GM18526 (cell line): ENCODE results near the gene KDM6A.

Experiments used
- POLR2A ChIP-seq: IDR thresholded peaks from 3 replicates; pipeline ENCODE4 v1.6.1; 2011; ENCODE audit not compliant: insufficient read length; ENCODE audit errors: extremely low read depth

KDM6A gene

DNA sequence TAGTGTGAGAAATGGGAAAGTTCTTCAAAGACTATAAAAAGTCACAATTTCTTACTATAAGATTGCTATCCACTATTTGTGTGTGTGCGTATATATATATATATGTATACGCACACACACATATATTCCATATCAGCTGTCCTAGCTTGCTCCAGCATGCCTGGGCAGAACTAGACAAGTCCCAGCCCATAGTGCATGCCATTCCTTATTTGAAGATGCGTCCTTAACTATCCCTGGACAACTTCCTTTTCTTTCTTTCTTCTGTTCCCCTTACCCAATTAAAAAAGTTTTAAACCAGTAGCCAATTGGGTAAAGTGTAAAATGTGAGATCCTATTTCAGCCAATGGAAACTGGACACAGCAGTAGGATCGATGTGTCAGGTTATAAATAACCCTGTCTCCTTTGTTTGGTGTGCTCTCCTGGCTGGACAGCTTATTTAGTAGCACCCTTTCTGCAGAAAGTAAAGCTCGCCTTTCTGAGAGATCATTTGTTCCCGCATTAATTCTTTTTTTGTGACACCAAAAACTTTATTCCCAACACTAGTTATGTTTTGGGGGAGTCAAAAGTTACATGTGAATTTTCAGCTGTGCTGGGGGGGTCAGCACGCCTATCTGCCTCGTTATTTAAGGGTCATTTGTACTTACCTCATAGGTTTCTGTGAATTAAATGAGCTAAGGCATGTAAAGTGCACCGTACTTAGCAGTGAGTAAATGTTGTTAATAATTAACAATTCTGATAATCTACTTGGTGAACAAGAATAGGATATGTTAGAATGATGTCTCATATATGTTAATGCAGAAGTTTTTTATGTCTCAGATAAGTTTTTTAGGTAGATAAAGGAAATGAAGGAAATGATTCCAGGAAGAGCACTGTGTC is 40.9 kb downstream of the KDM6A start:
- no peak for TF ChIP-seq POLR2A

DNA sequence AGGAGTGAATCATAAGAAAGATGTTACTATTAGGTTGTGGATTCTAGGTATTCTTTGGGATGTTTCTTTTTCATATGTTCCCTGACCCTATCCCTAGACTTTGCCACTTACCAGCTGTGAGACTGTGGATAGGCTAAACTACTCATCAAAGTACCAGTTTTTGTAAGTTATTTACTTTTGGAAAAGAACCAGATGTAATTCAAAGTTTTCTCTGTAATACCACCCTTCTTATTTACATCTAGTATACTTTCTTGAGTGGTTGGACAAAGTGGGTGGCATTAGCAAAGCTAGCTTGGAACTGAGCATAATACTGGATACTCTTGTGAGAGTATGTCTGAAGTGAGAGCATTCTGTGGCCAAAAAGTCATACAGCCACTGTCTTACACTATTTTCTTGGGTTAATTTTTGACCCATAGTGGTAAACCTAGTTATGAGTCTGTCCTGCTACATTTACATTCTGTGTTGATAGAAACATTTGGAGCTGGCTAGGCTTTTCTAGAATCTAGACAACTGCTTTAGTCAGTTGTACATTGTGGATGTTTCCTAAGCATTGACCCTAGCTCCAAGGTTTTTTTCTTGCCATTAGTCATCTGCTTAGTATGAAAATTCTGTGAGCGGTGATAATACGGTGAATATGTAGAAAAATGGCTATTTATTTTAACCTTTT is 41.7 kb downstream of the KDM6A start:
- no peak for TF ChIP-seq POLR2A

DNA sequence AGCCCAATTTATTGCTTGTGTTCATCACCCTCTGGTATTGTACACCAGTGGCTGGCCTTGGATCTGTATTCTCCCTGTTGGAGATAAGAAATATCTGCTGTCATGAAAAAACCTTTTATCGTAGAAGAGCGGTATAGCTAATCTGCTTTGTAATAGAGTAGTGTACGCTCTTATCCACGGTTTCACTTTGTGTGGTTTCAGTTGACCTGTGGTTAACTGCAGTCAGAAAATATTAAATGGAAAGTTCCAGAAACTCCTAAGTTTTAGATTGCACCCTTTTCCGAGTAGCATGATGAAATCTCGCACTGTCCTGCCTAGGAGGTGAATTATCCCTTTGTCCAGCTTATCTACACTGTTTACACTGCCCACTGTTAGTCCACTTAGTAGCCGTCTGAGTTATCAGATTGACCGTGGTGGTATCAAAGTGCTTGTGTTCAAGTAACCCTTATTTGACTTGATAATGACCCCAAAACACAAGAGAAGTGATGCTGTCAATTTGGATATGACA is 42.4 kb downstream of the KDM6A start:
- no peak for TF ChIP-seq POLR2A

DNA sequence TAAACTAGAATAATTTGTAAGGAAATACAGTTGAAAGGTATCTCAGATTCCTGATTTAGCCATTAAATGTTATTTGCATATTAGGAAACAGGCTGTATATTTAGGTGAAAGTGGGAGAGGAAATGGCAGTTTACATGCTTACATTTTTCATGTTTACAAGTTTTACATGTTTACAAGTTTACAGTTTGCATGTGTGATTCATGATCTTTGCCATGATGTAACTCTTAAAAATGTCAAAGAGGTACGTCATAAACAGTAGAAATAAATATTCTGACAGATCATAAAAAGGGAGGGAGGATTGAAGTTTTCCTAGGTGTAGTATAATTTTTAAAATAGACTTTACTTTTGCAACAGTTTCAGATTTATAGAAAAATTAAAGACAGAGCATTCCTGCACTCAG is 45.7 kb downstream of the KDM6A start:
- TF ChIP-seq POLR2A, result no peak

DNA sequence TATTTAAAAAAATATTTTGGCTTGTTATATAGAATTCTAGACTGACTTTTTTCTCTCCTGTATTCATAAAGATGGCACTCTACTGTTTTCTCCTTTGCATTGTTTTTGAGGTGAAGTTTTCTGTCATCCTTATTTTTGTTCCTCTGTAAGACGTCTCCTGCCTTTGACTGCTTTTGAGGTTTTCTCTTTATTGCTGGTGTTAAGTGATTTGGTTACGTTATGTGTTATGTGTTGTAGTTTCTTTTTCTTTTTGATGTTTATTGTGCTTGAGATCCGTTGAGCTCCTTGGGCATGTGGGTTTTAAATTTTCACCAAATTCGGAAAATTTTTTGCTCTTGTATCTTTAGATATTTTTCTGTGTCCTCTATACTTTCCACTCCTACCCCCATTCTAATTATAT is 50.0 kb downstream of the KDM6A start:
- no peak for TF ChIP-seq POLR2A

DNA sequence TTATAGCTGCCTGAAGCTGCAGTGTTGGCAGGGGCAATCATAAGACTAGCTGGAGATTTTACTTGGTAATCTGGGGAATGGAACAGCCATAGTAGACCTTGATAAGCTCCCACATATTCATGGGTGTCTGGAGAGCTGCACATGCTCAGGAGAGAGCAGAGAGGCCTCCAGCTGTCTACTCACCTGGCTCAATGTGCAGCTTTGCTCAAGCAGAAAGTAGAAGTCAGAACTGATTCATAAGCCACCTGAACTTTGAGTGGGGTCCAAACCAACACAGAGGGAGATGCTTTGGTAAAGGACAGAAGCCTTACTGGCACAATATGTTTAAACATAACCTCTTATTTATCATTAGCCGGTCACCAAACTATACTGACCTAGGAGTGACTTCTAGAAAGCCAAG is 54.4 kb downstream of the KDM6A start:
- no peak for TF ChIP-seq POLR2A

DNA sequence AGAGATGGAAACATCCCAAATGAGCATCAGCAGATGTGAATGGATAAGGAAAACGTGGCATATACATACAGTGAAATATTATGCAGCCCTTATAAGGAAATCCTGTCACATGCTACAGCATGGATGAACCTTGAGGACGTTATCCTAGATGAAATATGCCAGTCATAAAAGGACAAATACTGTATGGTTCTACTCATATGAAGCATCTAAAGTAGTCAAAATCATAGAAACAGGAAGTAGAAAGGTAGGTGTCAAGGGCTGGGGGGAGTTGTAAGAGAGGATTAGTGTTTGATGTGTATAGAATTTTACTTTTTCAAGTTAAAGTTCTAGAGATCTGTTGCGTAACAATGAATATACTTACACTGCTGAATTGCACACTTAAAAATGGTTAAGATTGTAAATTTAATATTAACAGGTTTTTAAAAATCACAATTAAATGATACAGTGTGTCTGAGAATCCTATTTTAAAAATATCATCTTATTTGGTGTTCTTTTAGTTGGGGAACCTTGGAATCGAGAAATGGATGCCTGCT is 58.5 kb downstream of the KDM6A start:
- no peak for TF ChIP-seq POLR2A

DNA sequence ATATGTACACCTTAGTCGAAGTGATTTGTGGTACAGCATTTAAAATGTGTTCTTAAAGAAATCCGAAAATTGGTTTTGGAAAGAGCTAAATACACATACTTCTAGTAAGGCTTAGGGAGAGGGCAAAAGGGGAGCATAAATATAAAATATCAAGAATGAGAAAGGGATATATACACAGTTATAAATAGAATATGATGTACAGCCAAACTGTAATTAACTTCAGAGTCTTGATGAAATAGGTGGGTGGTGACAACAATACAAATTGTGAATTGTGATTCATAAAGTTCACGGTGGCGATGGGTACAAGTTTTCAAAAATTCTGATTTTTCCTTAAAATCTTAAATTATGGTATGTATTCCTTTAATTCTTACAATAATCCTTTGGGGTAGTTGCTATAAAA is 62.2 kb downstream of the KDM6A start:
- no peak for TF ChIP-seq POLR2A

DNA sequence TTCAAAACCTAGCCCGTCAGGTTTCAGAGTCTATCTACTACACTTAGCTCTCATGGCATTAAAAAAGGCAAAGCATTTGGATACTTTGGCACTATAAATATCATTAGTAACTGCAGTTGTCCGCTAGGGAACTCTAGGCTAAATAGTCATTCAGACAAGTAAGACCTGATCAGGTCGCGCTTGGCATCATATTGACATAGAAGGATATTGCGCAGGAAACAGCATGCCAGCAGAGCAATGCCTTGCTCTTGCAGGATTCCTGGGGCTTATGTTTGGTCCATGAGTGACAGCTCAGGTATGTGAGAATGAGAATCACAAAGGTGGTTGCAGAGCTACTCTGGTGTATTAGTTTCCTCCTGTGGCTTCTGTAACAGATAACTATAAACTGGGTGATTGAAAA is 62.7 kb downstream of the KDM6A start:
- TF ChIP-seq POLR2A, result no peak

DNA sequence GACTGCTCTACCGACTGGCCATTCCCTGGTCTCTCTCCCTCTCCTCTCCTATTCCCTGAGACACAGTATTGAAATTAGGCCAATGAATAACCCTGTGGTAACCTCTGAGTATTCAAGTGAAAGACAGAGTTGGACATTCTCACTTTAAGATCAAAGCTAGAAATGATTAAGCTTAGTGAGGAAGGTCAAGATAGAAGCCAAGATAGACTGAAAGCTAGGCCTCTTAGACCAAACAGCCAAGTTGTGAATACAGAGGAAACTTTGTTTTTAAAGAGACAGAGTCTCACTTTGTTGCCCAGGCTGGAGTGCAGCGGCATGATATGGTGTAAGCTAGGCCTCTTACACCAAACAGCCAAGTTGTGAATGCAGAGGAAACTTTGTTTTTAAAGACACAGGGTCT is 64.6 kb downstream of the KDM6A start:
- no peak for TF ChIP-seq POLR2A

DNA sequence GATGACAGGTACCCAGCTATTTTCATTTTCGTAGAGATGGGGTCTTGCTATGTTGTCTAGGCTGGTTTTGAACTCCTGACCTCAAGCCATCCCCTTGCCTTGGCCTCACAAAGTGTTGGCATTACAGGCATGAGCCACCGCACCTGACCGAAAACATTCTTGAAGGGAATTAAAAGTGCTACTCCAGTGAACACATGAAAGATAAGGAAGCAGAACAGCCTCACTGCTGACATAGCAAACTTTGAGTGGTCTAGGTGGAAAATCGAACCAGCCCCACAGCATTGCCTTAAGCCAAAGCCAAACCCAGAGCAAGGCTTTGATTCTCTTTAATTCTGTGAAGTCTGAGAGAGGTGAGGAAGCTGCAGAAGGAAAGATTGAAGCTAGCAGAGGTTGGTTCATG is 65.1 kb downstream of the KDM6A start:
- TF ChIP-seq POLR2A, result no peak

DNA sequence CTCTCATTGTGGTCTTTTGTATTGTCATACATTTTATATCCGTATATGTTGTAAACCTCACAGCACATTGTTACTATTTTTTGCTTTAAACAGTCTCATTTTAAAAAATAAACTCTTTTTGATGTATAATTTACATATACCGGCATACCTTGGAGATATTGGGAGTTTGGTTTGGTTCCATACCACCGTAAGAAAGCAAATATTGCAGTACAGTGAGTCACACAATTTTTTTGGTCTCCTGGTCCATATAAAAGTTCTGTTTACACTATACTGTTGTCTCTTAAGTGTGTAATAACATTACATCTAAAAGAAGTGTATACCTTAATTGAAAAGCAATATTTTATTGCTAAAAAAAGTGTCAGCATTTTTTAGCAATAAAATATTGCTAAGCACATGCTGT is 70.0 kb downstream of the KDM6A start:
- TF ChIP-seq POLR2A, result no peak

DNA sequence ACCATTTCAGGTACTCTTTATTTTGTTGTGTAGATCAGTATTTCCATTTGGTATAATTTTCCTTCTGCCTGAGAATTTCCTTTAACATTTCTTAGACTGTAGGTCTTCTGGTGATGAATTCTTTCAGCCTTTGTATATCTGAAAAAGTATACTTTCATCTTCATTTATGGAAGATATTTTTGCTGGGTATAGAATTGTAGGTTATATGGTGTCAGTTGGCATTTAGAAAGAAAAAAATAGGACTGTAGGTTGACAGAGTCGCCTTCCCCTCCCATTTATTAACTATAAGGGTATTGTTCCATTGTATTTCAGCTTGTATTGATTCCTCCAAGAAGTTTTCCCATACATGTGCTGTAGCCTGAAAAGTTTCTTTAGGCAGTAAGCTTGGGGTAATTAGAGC is 71.9 kb downstream of the KDM6A start:
- TF ChIP-seq POLR2A, result no peak

DNA sequence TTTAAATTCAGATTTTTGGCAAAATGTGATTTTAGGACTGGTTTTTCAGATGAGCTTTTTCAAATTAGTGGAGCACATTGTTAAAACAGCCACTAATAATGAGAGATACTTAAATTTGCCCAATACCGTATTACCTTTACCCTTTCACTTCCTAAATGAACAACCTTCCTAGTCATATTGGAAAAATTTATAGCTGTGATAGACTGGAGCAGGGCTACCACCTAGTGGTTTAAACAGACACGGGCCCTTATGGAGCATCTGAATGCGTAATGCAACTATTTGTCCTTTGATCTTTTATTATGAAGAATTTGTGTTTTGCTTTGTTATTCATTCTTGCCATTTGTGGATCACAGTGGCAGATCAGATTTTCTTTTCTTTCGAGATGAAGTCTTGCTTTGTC is 72.7 kb downstream of the KDM6A start:
- no peak for TF ChIP-seq POLR2A

DNA sequence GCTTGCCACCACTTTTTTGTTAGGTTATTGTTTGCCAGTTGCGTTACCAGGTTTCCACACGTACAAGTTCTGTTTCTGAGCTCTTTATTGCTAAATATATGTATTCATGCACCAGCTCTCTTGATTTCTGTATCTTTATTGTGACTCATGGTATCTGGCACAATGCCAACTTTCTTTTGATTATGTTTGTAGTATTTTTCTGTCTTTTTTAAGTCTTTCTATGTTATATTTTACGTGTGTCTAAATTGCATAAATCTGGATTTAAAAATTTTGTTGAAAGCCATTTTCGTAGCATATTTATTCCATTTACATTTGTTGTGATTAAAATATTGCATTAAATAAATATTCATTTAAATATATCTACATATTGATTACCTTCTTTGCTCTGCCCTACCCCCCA is 73.8 kb downstream of the KDM6A start:
- TF ChIP-seq POLR2A, result no peak

DNA sequence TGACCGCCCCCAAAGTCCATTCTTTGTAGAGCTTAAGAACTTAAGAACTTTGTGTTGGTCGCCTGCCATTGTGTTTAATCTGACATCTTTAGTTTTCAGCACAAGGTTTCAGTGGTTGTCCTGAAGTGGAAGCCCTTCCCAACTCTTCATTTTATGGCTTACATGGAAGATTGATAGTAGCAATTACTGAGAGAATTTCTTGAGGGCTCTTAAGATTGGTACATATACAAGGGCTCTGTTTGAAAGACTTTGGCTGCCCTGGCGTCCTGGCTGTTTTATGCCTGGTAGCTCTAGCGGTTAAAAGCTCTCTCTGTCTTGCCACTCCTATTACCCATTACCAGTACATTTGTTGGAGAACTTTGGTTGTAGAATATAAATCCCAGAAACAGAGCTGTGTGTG is 75.0 kb downstream of the KDM6A start:
- no peak for TF ChIP-seq POLR2A
